HG02588 (cell line): Measurements from ENCODE around the gene KCNE4.

ENCODE experiments used
- ATAC-seq: cut with Tn5 transposase; IDR thresholded peaks from one replicate; pipeline ENCODE4 v1.9.1; 2021; ENCODE audit warnings: mild to moderate bottlenecking, moderate library complexity; ENCODE audit not compliant: unreplicated experiment

The KCNE4 gene, protein sequence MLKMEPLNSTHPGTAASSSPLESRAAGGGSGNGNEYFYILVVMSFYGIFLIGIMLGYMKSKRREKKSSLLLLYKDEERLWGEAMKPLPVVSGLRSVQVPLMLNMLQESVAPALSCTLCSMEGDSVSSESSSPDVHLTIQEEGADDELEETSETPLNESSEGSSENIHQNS

DNA sequence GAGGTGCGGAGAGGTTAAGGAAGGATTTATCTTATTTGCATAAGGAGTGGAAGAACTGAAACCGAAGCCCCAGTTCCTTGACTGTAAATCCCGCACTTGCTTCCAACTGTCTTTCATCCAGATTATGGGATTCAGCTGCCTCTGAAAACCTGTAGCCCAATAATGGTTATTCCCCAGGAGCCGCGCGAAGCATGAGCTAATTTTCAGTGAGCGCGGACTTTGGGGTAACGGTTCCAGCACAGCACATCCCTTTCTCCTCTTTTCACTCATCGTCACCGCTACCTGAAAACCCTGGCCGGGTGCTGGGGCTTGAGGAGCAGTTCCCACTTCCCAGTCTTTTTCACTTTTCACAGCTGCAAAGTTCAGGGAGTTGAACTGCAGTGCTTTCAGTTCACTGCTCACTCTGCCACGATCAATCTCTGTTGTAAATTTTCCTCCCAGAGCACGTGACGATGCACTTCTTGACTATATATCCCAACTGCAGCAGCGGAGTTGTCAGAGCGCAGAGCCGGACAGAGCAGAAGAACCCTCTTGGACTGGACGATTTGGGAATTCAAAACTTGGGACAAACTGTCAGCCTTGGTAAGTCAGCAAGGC lies at the start of gene KCNE4:
Gene KCNE4 (plus strand): TSS at position 498 of the 597 bp plus-strand sequence. CDS start 641 bp downstream, outside the sequence.
- no peak for ATAC-seq

DNA sequence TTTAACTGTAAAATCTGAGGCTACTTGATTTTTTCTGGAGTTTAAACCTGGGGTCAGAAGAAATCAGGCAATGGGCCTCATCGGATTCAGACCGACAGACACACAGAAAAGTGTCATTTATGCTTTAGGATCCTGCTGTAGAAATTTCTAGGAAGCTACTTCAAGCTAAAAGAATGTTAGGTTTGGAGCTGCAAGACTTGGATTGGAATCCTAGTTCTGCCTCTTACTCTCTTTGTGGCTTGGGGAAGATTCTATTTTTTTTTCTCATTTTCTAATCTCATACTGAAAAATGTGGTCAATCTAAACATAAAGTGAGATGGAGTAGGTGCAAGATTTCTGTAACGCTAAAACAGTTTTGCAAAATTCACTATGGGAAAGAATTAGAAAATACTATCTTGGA lies 48.8 kb upstream of the KCNE4 start:
- ATAC-seq, result no peak

DNA sequence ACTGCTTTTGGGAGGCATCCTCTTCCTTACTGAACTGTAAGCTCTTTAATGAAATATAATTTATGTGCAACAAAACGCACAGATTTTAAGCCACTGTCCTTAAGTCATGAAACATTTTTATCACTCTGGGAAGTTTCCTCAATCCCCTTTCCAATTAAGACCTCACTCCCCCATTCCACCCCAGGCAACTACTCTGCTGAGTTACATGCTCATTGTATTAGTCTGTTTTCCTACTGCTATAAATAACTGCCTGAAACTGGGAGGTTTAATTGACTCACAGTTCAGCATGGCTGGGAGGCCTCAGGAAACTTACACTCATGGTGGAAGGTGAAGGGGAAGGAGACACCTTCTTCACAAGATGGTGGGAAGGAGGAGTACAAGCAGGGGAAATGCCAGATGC lies 46.5 kb upstream of the KCNE4 start:
- ATAC-seq, result no peak

DNA sequence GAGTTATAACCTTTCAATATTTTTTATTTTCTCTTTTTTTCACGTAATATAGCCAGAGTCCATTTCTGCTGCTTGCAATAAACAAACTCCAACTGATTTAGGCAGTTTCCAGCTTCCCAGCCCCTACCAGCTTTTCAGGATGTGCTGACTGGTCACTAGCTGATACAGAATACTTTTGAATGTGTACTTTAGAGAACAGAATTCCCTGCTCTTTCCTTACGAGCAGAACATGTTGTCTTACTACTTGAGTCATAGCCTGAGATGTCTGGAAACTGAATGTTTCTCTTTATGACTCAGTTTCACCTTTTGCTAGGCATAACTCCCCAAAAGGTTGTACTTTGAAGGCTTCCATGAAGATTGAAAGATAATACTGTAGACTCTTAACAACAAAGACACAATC lies 44.5 kb upstream of the KCNE4 start:
- no peak for ATAC-seq

DNA sequence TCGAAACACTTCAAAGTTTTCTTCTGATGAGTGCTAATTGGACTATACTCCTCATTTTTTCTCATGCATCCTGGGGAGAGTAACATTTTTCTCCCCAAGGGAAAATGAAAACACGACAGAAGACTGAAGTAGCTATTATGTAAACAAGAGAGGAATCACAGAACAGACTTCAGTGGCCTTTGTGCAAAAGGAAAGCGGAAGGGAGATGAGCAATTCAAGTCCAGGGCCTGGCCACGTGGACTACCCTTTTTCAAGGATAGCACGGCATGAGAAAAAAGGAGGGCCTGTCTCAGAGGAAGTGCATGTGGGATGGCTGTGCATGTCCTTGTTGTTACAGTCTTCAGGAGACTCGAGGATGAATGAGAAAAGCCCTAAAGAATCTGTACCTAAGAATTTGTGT lies 43.8 kb upstream of the KCNE4 start:
- ATAC-seq, result no peak

DNA sequence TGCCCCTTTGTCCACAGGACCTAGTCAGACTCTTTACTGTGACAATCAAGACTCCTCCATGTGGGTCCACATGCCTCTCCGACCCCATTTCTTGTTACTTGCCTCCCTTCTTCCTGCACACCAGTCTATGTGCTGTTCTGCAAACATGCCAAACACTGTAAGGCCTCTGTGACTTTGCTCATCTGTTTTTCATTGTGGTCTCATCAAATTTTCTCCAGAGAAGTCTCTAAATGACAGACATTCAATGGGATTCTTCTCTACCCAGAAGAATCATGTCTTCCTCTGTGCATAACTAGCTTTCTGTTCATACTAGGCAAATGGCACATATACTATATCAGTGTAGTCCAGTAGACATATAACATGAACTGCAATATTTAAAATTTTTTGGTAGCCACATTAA lies 43.0 kb upstream of the KCNE4 start:
- ATAC-seq, result no peak

DNA sequence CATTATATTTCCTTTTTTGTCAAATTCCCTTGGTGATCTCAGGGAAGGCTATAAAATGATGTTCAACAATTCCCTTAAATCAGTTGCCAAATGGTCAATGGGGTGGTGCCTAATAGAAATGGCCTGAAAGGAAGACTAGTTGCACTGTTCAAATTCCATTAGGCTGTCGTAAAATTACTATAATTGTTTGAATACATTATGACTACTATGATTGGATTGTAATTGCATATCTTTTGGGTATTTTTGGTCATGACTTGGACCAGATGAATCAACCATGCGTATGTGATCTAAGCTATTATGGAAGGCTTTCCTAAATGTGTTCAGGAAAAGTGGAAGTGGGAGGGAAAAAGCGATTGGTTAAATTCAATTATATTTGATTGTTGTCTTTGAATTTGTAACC lies 41.3 kb upstream of the KCNE4 start:
- no peak for ATAC-seq

DNA sequence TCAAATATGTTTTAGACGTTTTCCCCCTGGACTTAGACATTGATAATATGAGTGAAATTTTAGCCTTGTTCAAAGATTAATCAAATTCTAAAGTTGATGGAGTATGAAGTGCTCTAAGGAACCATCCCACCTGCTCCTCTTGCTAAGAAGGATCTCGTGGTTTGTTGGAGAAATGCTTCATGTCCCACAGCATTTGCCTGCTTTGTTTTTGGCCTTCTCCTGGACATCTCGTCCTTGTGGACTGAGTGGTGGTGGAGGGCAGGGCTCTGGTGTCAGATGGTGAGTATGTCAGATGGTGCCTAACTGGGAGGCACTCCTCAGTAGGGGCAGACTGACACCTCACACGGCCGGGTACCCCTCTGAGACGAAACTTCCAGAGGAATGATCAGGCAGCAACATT lies 39.7 kb upstream of the KCNE4 start:
- no peak for ATAC-seq

DNA sequence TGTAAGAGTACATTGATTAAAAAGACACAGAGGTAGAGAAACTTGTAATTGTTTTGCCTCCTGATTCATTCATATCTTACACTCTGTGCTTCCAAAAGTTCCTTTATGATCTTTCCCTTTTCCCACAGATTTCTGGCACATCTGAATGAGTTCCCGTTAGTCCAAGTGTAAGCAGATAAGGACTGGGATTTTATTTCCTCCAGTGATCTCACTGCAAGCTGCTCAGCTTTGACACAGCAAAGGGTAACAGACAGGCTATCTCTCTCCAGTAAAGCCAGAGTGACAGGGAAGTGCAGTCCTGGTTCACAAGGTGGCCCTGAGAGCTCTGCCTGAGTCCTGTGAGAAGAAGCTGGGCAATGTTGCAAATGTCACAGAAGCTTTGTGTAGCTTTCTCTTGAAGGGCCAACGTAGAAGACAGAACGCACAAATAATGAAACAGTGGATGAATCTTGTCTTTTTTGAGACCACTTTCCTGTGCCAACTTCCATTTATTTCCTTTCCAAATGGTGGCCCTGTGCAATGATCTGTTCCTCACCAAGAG lies 32.5 kb upstream of the KCNE4 start:
- ATAC-seq, result no peak

DNA sequence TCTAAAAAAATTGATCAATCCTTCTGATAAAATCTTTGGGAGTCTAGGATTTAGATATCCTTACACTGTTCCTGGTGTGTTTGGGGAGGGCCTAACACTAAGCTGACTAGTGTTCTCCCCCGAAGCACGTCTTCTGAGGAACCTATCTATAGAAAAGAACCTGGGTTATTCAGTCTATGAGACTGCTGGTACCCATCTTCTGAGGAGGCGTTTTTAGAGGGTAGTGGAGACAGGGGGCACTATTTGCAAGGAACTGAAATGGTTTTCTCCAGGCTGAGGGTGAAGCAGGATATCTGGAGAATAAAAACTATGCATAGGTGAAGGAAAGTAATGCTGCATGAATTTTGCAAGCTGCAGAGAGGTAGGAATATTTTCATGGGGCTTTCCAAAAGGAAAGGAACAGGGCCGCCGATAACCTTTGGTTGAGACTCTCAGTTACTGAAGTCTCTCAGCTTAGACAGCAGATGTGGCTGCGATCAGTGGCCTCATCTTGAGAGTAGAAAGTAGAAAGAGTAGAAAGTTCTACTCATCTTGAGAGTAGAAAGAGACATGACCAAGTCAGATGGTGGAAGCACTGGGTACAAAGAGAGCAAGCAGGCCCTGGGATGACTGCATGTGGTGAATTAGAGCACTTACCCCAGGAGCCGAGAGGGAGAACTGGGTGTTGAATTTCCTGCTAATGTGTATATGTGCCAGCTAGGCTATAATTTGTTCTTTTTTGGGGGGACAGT lies 31.8 kb upstream of the KCNE4 start:
- ATAC-seq, result peak; percentile 98

DNA sequence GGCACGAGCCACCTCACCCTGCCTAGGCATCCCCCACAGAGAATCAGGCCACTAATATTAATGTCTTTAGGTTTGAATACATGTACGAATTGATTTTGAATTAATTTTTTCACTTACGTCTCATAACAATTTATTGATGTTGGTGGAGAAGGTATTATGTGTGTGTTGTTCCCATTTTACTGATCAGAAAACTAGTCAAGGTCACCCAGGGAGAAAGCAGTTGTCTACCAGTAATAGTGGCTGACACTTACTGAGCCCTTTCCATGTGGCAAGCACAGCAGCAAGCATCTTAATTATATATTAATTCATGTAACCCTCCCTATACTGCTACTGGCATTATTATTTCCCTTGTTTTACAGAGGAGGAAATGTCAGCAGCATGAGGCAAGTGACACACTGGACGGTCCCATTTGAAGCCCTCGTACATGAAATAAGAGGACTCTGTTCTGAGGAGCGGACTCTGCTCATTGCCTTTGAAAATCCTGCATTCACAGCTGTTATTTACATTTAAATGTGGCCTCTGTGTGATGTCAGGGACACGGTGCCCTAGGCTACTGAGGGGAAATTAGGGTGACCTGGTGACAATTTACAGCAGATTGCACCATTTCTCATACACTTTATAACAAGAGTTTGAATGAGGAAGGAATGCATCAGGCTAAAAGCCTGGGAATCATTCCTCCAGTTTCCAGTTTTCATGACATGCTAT lies 30.9 kb upstream of the KCNE4 start:
- no peak for ATAC-seq

DNA sequence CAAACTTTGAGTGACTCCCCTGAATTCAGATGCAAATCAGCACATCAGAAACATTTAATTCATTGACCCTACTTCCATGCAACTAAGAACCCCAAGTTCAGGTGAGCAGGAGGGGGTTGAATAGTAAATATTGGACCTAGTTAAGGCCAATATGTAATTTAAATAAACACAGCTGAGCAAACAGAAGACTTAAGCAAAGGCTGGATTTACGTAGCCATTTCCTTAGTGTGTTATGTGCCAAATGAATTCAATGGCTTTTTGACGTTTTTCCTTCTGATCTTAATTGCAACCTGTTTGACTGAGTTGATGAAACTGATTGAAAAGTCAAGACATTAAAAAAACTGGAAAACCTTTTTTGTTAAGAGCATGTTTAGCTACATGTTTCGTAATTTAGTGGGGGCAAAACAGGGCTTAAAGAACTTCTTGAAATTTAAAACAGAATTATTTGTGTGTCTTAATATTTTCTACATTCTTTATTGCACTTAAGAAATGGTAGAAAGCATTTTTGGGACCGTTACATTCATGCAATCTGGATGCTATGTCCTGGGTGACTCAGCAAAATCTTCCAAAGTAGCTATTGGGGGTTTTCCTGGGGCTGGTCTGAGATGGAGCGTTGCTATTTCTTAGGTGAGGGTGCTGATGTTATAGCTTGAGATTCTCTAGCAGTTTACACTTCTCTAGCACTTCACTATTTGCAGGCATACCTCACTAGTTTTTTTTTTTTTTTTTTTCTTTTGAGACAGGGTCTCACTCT lies 25.5 kb upstream of the KCNE4 start:
- no peak for ATAC-seq

DNA sequence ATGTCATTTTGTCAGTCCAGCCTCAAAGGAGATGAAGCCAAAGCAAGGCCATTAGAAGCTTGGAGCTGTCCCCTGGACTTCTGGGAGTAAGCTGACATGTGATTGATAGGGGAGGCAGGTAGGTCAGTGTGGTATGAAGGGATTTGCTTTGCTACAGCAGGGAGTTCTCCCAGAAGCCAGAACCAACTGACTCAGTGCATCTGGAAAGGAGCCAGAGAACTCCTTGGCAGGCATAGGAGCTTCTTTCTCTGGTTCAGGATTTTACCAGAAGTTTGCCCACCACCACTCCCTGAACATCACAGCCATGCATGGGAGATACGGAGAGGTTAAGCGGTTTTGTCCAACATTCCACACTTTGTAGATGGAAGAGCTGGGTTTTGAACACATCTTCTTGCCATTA lies 24.5 kb upstream of the KCNE4 start:
- no peak for ATAC-seq

DNA sequence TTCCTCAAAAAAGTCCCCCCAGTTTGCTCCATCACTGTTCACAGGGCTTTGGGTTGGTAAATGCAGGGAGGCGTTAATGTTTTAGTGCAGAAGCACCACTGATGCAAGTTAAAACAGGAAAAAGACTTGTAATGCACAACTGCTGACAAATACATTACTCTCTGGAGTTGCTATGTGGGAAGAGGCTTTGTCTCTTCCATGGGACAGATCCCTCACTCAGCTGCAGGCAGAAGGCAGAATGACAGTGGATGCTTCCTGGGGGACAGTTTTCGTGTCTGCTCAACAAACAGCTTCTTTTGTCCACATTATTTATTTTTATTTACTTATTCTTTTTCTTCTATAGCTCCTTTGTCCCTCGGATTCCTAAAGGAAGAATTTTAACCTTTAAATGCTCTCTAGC lies 22.7 kb upstream of the KCNE4 start:
- no peak for ATAC-seq

DNA sequence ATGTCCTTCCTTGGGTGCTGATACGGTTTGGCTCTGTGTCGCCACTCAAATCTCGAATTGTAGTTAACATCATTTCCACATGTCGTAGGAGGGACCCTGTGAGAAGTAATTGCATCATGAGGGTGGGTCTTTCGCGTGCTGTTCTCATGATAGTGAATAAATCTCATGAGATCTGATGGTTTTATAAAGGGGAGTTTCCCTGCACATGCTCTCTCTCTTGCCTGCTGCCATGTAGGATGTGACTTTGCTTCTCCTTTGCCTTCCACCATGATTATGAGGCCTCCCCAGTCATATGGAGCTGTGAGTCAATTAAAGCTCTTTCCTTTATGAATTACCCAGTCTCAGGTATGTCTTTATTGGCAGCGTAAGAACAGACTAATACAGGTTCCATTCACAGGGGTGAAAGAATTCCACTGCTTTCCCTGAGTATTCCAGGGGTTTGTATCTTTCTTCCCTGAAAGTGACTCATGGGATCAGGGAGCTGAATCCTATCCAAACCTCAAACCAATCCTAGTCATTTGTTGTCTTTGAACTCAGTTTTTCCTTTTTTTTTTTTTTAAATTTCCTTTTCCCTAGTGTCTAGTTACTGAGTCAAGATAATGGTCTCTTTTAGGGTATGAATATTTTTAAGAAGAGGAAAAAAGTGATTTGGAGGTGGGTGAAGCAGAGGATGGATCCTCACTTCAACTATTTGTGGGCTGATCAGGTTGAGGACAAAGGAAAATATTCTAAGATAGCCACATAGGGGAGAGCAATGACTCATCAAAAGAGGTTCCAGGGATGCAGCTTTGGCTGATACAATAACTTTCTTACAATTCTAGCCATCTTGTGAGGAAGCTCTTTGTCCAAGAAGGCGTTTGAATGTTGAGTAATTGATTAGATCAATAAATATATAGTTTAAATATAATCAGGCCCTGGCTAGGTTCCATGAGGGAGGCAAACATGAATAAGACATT lies 19.5 kb upstream of the KCNE4 start:
- ATAC-seq, result no peak

DNA sequence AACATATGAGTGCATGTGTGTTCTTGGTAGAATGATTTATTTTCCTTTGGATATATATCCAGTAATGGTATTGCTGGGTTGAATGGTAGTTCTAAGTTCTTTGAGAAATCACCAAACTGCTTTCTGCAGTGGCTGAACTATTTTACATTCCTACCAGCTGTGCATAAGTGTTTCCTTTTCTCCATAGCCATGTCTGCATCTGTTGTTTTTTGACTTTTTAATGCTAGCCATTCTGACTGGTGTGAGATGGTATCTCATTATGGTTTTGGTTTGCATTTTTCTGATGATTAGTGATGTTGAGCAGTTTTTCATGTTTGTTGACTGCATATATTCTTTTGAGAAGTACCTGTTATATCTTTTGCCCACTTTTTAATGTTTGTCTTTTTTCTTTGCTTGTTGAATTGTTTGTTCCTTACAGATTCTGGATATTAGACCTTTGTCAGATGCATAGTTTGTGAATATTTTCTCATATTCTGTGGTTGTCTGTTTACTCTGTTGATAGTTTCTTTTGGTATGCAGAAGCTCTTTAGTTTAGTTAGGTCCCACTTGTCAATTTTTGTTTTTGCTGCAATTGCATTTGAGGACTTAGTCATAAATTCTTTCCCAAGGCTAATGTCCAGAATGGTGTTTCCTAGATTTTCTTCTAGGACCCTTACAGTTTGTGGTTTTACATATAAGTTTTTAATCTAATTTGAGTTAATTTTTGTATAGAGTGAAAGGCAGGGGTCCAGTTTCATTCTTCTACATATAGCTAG lies 17.6 kb upstream of the KCNE4 start:
- ATAC-seq, result no peak

DNA sequence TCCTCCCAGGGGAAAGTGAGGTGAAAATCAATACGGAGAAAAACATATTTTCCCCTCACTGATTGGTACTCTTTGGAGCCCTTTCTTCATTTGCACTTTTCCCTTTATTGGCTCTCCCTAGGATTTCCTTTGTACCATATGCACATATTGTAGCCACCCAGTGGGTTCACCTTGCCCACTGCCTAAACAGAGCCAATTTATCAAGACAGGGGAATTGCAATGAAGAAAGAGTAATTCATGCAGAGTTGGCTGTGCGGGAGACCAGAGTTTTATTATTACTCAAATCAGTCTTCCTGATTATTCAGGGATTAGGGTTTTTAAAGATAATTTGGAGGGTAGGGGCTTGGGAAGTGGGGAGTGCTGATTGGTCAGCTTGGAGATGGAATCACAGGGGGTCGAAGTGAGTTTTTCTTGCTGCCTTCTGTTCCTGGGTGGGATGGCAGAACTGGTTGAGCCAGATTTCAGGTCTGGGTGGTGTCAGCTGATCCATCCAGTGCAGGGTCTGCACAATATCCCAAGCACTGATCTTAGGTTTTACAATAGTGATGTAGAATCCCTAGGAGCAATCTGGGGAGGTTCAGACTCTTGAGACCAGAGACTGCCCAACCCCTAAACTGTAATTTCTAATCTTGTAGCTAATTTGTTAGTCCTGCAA lies 15.1 kb upstream of the KCNE4 start:
- ATAC-seq, result no peak

DNA sequence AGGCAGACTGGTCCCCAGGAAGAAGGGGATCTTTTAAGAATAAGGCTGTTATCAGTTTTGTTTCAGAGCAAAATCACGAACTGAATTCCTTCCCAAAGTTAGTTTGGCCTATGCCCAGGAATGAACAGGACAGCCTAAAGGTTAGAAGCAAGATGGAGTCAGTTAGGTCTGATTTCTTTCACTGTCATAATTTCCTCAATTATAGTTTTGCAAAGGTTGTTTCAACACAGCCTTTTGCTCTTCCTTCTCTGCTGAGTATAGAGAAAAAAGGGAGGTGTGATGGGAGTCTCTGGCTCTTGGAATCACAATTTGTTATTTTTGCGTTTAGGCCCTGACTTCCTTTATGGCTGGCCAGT lies 14.6 kb upstream of the KCNE4 start:
- no peak for ATAC-seq

DNA sequence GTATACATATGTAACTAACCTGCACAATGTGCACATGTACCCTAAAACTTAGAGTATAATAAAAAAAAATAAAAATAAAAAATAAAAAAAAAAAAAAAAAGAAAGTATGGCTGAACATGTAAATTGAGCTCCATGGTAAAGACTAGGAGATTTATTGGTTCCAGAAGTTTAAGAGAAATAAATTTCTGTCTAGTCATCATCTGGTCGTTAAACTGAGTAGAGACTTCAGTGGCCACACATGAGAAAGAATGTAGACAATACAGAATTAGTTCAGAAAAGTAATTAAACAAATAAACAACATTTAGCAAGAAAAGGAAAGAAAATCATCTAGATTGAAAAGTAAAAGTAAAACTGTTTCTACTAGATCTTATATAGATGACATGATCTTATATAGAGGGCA lies 12.4 kb upstream of the KCNE4 start:
- ATAC-seq, result no peak
